HG03565 (cell line): ENCODE results near the gene ZCCHC9.
"Not testable (repeated sequence)": the region's sequence is repeated elsewhere in the genome, so short reads cannot be mapped to it uniquely, and the experiment has no call there.

Experiments
- ATAC-seq: cut with Tn5 transposase; IDR thresholded peaks from one replicate; pipeline ENCODE4 v1.9.1; 2021; ENCODE audit warnings: mild to moderate bottlenecking, moderate library complexity; ENCODE audit not compliant: unreplicated experiment

The ZCCHC9 gene, protein sequence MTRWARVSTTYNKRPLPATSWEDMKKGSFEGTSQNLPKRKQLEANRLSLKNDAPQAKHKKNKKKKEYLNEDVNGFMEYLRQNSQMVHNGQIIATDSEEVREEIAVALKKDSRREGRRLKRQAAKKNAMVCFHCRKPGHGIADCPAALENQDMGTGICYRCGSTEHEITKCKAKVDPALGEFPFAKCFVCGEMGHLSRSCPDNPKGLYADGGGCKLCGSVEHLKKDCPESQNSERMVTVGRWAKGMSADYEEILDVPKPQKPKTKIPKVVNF

DNA sequence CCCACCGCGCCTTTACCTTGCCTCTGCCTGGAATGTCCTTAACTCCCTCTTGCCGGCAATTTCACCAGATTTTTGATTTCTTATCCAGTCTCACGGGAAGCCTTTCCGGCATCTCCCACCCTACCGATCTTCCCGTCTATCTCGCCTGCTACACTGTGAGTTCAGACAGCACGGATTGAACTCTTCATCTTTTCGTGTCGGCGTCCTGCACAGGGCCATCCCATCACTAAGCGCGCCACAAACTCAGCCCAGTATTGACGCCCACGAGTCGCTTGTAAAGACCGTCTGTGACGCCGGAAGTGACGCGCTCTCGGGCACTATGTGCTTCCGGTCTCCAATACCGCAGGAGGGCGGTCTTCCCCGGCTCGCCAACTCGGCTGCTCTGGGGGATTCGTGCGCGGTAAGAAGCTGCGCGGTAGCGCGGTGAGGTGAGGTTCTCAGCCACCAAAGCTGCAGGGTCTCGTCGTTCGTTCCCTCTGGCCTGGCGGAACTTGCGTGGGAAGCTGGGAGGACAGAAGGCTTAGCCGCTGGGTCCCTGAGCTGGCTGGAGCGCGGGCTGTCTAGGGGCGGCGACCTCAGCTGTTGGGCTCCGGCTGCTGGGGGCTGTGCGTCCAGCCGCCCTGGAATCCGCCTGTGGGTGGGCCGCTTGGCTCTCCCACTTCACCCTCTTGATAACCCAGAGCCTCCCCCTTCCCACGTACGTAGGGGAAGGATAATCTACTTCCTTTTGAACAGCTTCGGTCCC is at the start of gene ZCCHC9:
ZCCHC9 (plus strand) TSS at position 317 of the 745 bp plus-strand sequence. CDS start 3,171 bp downstream, outside the sequence.
- ATAC-seq = peak; percentile 90

DNA sequence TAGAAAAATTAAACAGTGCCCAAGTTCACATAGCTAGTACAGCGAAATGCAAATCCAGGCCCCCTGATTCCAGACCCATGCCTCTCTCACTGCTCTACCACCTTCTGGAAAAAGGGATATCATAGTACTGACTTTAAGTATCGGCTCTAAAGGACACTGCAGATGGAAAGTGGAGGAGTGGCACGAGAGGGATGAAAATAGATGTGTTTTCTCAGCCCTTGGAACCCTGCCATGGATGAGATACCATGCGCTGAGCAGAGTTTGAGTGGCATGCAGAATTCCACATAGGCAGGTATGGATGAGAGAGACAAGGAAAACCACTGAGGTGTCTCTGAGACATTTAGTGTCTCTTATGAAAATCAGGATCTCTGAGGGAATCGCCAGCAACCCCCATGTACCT is 49.5 kb upstream of the ZCCHC9 start:
- ATAC-seq = no peak

DNA sequence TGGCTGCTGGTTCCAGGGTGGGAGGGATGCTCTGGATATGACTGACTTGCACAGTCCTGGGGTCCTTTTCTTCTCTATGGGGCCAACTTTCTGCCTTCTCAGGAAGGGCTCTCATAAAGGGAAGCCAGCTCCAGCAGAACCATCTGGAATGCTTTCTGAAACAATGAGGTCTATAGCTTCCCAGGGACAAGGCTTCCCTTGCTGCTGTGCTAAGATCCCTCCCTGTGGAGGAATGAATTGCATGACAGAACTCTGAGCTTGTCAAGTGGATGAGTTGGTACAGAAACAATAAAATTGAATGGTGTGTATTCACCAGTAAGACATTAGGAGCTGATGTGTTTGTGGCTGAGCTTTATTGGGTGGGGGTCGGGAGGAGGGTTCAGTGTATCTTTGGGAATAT is 48.5 kb upstream of the ZCCHC9 start:
- ATAC-seq = no peak

DNA sequence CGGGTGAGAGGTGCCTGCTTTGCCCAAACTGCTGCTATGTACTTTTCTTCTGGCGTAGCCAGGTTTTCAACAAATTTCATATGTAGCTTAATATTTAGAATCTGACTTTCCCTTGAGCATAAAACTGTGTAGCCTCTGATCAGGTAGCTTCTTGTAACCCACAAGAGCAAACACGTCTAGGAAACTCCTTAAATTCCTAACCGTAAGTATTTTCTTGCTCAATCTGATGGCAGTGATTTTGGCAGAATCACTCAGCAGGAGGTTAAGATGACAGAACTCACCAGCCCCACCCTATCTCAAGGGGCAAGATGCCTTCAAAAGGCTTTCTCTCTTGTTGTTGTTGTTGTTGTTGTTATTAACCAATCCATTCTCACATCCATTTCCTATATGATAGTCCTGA is 47.5 kb upstream of the ZCCHC9 start:
- ATAC-seq = no peak

DNA sequence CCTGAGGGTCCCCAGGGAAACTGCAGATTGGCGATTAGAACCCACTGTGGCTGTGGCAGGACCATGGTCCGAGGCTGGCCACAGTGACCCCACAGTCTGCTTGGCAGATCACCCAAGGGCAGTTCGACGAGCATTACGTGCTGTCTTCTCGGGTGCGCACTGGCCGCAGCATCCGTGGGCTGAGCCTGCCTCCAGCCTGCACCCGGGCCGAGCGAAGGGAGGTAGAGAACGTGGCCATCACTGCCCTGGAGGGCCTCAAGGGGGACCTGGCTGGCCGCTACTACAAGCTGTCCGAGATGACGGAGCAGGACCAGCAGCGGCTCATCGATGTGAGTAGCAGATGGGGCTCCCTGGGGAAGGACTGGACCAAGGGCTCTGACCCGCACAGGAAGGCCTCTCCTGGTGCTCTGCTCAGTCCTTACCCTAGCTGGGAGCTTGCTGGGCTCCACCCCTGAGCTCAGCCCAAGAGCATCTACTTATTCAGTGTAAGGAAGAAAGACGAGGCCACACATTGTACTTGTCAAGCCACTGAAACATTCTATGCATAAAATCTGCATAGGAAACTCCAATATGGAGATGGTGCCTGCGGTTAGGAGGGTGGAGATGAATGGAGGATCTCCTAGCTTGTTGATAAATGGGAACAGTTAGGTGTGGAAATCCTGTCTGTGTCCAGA is 46.4 kb upstream of the ZCCHC9 start:
- no peak for ATAC-seq

DNA sequence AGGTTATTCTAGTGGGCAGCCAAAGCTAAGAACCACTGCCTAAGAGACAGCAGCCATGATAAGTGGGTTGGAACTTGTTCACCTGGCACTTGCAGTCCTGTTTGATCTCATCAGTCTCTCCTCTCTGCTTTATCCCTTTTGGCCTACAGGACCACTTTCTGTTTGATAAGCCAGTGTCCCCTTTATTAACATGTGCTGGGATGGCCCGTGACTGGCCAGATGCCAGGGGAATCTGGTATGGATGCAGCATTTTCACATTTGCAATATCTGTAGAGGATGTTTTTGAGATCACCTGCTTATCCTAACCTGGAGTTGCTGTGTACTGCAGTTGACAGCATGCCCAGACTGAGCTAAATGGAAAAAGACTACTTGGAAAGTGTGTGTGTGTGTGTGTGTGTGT is 44.6 kb upstream of the ZCCHC9 start:
- no peak for ATAC-seq

DNA sequence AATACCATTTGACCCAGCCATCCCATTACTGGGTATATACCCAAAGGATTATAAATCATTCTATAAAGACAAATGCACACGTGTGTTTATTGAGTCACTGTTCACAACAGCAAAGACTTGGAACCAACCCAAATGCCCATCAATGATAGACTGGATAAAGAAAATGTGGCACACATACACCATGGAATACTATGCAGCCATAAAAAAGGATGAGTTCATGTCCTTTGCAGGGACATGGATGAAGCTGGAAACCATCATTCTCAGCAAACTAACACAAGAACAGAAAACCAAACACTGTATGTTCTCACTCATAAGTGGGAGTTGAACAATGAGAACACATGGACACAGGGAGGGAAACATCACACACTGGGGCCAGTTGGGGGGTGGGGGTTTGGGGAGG is 38.6 kb upstream of the ZCCHC9 start:
- not testable (repeated sequence) for ATAC-seq

DNA sequence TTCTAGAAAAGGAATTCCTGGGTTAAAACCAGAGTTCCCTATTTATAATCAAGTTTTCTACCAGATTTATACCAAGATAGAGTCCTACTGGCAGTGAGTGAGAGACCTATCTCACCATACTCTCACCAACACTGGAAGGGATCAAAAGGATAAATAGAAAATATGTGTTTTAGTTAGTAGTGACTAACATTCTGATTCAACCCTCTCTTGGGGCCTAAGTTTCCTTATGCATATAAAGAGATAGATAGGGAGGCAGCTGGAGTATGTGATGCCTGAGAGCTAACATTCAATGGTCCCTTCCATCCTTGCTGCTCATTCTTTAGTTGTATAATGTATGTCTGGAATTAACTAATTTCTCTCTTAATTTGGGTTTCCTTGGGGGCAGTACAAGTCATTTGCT is 36.3 kb upstream of the ZCCHC9 start:
- no peak for ATAC-seq

DNA sequence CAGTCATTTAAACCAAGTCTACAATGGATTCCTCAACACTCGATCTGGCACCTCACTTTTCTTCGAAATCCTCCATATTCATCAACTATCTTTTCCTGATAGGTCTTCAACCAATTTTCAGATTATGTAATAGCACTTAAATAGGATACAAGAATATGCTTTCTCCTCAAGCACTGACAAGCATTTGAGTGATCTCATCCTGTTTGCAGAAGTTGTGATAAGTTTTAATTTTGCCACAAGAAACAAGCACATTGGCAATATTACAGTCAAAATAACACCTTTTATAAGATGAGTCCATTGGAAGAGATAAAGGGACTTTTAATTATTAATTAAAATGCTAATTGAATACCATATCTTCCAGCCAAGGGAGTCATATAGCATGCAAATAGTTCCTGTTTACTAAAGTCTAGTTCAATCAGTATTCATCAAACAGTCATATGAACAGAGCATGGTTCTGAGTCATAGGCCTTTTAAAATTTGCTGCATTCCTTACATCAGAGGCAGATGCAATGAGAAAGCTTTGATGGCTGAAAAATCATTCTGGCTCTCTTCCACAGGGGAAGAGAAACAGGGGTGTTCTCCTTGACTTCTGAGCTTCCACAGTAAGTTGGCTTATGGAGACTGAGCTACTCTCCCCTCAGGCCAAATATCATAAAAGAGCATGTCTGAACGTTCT is 32.7 kb upstream of the ZCCHC9 start:
- ATAC-seq = no peak

DNA sequence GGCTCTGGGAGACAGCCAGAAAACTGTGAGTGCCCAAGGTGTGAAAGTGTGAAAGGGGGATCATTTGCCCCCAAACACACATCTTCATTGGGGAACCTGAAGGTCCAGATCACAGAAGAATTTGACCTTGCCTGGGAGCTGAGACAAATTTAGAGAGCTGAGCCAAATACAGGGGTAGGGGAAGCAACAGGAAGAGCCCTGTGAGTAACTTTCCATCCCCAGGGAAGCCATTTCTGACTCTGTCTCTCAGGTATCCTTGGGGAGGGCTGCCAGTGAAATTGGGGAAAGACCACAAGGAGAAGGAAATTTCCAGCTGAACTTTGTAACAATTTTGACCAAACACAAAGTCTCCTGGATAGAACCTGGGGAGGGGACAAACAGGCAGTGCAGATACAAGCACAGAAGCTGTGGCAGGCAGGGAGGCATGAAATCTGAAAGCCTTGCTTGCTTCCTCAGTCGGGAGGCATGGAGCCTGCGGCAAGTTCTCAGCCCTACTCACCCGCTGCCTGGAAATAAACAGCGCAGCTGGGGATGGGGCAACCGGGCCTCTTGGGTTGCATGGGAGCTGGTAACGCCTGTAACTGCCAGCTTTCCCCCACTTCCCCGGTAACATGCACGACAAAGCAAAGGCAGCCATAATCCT is 31.5 kb upstream of the ZCCHC9 start:
- no peak for ATAC-seq

DNA sequence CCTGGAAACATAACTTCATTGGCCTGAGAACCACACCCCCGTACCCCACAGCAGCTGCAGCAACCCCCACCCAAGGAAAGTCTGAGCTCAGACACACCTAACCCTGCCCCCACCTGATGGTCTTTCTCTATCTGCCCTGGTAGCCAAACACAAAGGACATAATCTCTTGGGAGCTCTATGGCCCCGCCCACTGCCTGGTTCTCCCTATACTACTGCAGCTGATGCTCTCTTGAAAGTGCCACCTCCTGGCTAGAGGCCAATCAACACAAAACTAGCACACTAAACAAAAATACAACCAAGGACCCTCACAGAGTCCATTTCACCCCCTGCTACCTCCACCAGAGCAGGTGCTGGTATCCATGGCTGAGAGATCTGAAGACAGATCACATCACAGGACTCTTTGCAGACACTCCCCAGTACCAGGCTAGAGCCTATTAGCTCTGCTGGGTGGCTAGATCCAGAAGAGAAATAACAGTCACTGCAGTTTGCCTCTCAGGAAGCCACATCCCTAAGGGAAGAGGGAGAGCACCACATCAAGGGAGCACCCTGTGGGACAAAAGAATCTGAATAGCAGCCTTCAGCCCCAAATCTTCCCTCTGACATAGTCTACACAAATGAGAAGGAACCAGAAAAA is 30.9 kb upstream of the ZCCHC9 start:
- ATAC-seq = not testable (repeated sequence)

DNA sequence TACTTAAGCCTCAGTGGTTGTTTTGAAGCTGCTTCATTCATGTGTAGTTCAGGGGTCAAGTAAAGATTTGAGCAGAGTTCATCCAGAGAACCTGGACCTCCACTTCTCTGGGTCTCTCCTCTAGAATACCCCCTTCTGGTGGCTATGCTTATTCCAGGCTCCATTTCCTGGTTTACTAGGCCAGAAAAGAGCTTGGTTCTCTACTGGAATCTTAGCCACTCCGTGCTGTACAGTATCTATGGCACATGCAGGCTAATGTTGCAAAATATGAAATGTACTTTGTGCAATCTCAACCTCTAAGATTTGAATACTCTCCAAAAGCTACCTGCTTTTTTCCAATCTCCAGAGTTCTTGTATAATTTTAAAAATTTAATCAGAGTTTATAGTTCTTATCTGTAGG is 17.4 kb upstream of the ZCCHC9 start:
- ATAC-seq = no peak

DNA sequence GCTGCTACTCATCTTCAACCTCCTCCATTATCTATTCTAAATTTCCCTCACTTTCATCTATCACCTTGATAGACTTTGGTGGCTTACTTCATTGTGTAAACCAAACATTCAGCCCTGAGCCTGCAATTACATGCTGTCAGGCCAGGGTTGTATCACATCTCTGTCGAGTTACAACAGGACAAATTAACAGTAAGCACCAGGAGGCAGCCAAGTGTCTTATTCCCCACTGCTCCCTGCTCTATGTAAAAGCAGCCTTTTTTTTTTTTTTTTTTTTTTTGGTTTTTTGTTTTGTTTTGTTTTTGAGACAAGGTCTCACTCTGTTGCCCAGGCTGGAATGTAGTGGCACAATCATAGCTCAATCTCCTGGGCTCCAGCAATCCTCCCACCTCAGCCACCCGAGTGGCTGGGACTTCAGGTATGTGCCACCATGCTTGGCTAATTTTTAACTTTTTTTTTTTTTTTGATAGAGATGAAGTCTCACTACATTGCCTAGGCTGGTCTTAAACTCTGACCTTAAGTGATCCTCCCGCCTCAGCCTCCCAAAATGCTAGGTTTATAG is 15.2 kb upstream of the ZCCHC9 start:
- ATAC-seq = no peak

DNA sequence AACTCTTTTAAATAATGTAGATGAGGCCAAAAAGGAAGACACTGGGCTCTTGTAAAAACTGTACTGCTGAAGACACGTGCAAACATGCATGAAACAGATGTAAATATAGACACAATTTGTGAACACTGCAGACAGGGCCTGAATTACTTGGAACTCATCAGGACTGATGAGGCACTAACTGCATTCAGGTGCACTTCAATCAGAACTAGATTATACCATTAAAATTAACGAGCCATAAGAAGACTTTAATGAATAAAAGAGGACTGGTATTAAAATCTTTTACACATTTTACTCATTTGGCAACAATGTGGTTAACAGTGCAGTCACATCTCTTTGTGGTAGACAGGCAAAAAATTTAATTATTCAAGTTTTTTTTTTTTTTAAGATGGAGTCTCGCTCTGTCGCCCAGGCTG is 13.4 kb upstream of the ZCCHC9 start:
- no peak for ATAC-seq

DNA sequence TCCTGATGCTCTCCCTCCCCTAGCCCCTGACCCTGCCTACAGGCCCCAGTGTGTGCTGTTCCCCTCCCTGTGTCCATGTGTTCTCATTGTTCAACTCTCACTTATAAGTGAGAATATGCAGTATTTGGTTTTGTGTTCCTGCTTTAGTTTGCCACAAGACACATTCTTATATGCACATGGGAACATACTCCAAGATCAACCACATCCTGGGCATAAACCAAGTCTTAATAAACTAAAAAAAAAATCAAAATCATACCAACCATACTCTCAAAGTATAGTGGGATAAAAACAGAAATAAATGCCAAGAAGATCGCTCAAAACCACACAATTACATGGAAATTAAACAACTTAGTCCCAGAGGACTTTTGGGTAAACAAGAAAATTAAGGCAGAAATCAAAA is 11.2 kb upstream of the ZCCHC9 start:
- no peak for ATAC-seq

DNA sequence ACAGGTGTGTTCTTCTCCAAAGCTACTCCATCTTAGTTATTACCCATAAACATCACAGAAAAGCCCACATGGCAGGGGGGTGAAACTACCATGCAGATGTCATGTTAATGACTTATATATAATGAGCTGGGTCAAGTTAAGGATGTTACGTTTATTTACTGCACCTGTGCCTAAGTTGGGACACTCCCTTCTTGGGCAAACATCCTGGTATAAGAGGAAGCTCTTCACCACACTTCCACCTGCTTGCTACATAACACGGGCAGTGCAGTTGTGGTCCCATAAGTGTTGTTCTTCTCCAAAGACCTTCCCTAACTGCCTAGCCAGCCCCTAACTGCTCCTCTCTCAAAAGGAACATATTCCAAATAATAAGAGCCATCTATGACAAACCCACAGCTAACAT is 9.3 kb upstream of the ZCCHC9 start:
- ATAC-seq = no peak

DNA sequence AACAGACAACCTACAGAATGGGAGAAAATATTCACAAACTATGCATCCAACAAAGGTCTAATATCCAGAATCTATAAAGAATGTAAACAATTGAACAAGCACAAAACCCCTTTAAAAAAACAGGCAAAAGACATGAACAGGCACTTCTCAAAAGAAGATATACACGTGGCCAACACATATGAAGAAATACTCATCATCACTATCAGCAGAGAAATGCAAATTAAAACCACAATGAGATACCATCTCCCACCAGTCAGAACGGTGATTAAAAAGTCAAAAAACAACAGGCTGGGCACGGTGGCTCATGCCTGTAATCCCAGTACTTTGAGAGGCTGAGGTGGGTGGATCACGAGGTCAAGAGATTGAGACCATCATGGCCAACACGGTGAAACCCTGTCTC is 7.4 kb upstream of the ZCCHC9 start:
- ATAC-seq = not testable (repeated sequence)

DNA sequence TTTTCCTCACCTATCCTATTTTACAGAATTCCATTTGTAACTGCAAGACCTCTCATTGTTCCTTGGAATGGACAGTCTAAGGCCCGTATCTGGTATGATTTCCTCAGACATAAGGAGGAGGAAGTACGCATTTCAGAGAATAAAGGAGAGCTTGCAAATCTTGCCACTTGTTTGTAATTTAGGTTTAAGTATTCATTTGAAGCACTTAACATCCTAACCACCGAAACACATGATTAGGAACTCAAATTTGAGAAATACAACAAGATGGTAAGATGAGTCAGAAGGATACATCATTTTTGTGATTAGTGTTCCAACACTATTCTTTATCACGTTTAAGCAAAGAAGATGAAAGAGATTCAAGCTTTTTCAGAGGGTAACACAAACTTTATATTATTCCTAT is 3.9 kb upstream of the ZCCHC9 start:
- no peak for ATAC-seq

DNA sequence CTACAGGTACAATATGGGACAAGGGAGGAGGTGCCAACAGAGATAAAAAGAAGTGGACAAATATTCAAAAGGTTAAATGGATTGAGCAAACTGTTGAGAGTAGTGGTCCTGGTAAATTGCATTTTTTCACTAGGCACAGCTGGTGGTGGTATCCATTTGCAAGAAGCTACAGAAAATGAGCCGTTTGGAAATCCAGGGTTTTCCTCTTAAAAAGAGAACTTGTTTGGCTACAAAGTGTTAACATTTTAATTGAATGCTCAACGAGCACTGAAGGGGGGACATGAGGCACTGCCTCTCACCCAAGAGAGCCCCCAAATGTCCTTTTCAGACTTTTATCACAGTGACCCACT is 491 bp upstream of the ZCCHC9 start:
- ATAC-seq = no peak

DNA sequence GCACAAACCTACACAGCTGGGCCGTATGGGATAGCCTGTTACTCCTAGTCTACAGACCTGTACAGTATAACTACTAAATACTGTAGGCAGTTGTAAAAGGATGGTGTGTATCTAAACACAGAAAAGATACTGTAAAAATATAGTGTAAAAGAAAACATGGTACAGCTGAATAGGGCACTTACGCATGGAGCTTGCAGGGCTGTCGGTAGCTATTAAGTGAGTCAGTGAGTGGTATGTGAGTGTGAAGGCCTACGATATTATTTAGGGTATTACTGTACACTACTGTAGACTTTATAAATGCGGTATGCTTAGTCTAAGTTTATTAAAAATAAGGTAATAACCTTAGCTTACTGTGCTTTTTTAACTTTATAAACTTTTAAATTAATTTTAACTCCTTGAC is 1.2 kb downstream of the ZCCHC9 start:
- no peak for ATAC-seq
